DOHH2 (cell line): ENCODE data around the gene PXK.

ENCODE experiments used
- EZH2phosphoT487 ChIP-seq: fragments of 200-600 bp; sonication (generic); IDR thresholded peaks from 2 replicates; pipeline ENCODE4 v1.6.1; 2017; ENCODE audit warnings: borderline replicate concordance, mild to moderate bottlenecking, antibody characterized with exemption, low read length, moderate library complexity, mixed read lengths
- TF ChIP-seq, protein P1 (sequence below): fragments of 200-600 bp; sonication (generic); IDR thresholded peaks from one replicate; pipeline ENCODE4 v1.5.1; 2014; ENCODE audit warnings: antibody characterized with exemption, mild to moderate bottlenecking, low read depth, low read length; ENCODE audit not compliant: poor library complexity, severe bottlenecking

DNA sequence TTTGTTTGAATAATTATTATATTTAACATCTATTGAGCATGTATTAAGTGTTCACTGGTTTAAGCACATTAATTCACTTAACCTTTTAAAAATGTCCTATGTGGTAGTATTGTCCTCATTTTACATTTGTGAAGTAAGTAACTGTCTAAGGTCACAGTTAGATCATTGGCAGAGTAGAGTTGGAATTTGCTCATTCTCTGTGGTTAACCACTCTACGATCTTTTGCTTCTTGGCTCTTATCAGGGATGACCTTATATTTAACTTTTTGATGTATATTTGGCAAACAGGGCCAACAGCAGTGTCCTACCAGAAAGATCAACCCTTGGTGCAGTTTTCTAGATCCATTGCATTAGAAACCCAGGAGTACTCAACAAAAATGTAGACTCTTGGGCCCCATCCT lies 34.0 kb downstream of the PXK start:
- TF ChIP-seq EZH2phosphoT487, result no peak
- TF ChIP-seq, protein P1, sequence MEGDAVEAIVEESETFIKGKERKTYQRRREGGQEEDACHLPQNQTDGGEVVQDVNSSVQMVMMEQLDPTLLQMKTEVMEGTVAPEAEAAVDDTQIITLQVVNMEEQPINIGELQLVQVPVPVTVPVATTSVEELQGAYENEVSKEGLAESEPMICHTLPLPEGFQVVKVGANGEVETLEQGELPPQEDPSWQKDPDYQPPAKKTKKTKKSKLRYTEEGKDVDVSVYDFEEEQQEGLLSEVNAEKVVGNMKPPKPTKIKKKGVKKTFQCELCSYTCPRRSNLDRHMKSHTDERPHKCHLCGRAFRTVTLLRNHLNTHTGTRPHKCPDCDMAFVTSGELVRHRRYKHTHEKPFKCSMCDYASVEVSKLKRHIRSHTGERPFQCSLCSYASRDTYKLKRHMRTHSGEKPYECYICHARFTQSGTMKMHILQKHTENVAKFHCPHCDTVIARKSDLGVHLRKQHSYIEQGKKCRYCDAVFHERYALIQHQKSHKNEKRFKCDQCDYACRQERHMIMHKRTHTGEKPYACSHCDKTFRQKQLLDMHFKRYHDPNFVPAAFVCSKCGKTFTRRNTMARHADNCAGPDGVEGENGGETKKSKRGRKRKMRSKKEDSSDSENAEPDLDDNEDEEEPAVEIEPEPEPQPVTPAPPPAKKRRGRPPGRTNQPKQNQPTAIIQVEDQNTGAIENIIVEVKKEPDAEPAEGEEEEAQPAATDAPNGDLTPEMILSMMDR, result no peak
